HUDEP-2 (cell line): ENCODE measurements around the gene RAB11FIP2.

Experiments used
- DNase-seq, 76 experiments: peaks; one replicate each; lab custom pipeline; 2025; ENCODE audit not compliant: unreplicated experiment in 76 of 76; lab: John Stamatoyannopoulos, UW

Gene RAB11FIP2

DNA sequence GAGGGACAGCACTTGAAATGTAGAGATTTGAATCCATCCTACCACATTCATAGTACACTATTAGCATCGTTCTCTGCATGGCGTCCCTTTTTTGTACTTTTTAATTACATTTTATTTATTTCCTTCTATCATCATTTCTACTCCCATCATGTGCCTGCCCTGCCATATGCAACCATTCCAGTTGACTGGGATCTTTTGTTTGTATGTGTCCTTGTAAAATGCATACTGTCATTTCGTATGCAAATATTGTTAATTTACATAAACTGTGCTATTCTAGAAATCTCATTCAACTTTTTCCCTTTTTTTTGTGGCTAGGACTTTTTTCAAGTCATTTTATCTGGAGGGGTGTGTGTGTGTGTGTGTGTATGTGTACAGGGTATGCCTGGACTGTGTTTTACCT lies 57.9 kb downstream of the RAB11FIP2 start:
- DNase-seq: no peak

DNA sequence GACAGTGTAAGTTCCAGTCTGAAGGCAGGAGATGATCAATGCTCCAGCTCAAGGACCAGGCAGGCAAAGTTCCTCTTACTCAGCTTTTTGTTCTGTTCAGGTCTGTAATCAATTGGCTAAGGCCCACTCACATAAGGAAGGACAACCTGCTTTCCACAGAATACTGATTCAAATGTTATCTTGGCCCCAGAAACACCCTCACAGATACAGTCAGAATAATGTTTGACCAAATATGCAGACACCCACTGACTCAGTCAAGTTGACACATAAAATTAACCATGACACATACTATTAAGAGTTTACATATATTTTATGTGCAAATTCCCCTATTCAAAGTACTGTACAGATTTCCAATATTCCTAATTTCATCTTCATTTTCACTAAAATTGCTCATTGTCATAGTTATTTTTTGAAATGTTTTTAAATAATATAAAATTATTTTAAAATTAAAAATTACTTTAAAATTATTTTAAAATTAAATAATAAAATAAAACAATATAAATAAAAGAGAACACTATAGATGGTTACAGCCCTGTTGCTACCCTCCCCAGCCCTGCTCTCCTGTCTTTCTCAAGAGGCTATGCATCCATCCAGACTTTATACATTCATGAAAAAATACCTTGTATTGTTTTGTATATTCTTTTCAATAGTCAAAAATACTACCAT lies 59.4 kb downstream of the RAB11FIP2 start:
- DNase-seq: no peak

DNA sequence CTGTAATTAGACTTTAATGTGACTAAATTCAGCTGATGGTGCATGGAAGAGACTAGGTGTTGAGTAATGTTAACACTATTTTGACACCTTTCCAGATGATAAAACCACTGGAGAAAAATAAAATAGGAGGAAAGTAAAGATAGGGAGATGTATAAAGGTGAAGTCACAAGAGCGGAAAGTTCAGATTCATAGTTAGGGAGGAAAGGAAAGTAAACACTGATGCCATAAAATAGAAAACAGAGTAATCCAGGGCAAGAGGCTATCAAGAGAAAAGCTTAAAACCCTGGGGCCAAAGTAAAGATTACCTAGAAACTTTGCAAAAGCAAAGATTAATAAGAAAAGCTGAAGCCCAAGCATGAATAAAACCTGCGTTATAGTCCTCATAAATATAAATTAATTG lies 62.8 kb downstream of the RAB11FIP2 start:
- DNase-seq: no peak

DNA sequence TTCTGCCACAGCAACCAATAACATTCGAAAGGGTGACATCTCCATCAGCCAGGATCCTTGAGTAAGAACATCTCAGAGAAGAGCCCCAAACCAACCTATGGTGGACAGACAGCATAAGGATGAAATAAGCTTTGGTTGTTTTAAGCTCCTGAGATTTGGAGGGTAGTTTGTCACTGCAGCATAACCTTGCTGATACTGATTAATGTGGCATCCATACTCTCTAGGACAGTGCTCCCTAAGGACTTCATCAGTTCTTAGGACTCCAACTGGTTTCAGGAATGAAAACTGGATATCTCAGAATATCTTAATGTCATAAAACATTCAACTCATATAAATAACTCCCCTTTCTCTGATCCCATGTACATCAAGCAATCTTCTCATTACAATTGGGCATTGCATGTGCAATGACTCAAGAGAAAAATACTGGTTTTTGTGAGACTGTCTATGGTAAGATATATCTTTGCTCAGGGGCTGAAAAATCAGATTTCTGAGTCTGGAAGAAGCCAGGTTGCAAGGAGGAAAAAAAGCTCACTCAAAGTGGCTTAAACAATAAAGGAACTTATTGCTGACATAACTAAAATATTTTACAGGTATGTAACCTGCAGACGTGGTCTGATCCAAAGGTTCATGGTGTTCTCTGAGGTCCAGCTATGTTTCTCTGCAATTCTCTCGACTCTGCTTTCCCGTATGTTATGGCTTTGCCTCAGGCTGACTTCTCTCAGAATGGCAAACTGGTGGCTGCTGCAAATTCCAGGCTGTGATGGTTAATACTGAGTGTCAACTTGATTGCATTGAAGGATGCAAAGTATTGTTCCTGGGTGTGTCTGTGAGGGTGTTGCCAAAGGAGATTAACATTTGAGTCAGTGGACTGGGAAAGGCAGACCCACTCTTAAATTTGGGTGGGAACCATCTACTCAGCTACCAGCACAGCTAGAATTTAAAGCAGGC lies 65.7 kb downstream of the RAB11FIP2 start:
- no peak for DNase-seq

DNA sequence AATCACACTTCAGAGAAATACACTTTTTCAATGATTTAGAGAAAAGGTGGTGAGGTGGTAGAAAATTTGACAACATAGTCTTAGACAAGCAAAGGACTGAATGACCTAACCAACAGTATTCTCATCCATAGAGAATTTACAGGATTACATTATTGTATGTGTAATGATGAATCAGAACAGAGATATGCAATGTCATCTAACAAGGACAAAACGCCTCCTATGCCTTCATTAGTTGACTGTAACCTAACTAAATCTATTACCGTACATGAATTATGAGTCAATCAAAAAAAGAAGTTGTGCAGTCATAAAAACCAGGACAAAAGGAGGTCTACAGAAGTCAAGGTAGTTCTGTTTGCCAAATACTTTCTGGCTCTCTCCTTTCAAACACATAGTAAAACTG lies 66.5 kb downstream of the RAB11FIP2 start:
- DNase-seq: no peak

DNA sequence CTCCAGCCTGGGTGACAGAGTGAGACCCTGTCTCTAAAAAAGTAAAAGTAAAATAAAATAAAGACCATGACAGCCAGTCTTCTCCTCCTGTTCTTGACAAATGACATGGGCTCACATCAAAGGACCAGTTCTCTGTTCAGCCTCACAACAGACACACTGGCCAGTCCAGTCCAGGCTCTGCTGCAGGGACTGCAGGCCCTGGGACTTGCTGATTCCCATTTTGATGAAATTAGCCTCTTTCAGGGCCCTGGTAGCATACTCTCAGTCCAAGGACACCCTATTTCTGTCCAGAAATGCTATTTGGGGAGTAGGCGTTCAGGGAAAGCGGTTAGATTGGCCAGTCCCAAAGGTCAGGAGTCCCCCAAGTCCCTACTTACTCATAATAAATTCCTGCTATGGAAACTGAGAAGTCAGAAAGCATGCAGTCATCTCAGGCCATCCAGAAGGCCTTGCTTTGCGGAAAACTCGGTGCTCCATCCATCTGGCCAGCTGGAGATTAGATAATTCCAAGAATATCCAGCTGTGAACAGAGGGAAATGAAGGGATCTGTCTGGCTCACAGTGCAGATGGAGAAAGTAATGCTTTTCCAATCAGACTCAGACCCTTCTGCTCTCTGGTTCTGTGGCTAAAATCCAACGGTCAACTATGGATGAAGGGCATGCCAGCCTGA lies 74.4 kb downstream of the RAB11FIP2 start:
- no peak for DNase-seq

DNA sequence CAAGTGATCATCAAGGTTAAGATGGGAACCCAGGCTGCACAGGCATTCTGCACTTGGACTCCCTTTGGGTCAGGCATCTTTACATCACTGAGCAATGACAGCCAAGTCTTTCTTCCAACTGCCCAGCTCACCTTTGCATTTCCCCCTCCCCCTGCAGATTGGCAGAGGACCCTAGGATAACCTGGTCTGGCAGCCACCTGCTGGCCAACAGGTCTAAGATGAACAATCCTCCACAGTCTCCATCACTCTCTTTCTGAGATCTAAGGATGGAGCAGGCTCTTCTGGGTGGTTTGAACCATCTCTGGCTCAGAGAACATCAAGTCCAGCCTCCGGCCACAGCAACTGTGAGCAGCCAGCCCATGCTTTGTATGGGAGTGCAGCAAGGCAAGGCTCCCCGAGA lies 75.8 kb downstream of the RAB11FIP2 start:
- no peak for DNase-seq

DNA sequence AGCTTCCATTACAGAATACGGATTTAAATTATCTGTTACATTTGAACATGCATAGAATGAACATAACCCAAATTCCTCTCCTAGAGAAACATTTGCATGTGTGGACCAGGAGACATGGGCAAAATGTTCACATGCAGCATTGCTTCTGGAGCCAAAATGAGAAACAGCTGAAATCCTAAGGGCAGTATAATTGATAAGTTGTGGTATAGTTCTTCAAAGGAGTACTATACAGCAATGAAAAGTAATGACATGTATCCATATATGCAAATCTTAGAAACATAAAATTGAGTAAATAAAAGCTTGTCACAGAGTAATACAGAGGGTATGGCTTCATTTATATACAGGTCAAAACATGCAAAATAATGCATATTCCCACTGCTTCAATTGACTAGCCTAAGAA lies 77.1 kb downstream of the RAB11FIP2 start:
- DNase-seq: no peak

DNA sequence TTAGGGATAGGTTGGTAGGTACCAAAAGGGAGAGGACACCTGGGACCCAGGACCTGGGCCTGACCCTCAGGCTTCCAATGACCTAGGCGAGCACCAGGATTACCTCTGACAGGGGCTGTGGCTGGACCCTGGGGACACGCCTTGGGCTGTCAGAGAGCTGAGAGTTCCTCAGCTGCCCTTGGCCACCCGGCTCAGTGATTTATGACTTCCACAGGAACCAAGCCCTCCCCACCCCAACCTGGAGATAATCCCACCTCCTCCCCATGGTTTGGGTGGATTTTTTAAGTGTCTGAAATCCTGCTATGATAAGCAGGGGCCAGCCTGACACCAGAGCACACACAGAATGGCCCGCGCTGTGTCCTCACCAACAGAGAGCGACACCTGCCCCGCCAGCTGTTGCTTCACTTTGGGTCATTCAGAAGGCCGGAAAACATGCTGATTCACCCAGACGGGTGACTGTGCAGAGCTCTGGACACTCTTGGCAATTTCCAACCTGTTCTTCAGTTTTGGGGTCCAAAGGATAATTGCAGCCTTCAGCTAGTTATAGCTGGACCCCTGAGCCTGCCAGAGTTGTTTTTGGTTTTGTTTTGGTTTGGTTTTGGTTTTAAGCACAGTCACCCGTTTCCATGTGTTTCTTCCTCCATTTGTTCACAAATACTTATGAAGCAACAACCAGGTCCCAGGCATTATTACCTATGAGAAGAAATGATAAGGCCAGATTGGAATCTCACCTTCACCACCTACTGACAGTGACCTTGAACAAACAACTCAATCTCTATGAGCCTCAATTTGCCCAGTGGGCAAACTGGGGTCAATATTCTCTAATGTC lies 78.2 kb downstream of the RAB11FIP2 start:
- no peak for DNase-seq

DNA sequence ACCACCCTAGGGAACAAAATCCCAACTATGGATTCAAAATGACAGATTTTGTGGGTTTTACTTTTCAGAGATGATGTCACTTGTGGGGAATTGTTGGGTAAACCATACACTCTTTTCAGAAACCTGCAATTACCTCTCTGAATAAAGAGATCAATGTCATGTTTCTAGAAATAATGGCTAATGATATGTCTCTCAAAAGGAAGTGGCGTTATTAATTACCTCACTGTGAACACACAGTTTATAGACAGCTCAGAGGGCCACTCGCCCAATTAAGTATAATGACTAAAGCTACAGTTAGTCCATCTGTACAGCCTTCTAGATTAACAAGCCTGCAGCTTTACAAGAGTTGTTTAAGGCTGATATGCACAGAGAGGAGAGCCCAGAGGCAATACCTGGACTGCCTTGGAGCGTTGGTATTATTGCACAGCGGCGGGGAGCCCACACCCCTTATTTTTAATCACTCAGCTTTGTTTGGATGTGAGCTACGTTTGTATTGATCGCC lies 79.5 kb downstream of the RAB11FIP2 start:
- no peak for DNase-seq

DNA sequence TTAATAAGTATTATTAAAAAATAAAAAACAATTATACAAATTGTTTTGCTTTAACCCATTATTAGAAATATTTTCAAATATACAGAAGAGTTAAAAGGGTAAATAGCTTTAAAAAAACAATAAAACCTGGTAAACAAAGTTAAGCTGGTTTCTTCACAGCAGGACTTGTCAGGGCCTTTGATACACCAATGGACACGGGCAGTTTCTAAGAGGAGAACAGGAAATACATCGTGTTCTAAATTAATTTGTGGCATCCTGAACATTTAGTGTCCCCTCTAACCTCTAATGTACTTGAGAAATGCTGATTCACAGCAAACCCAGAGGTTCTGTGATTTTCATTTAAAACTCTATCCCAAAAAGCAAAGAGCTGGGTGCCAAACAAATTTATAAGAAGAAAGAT lies 80.8 kb downstream of the RAB11FIP2 start:
- no peak for DNase-seq

DNA sequence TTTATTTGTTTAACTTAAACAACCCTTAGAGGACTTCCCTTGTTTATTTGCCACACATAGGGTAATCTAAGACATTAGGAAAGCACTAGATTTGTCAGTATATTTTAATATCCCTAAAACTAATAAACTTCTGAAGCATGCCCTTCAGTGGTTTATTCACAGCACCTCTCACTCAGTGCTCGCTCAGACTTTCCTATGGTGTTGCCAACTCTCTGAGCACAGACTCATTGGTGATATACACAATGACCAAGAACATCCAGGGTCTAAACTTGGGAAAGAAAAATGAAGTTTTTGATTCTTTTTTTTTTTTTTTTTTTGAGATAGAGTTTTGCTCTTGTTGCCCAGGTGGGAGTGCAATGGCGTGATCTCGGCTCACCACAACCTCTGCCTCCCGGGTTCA lies 82.2 kb downstream of the RAB11FIP2 start:
- DNase-seq: no peak

DNA sequence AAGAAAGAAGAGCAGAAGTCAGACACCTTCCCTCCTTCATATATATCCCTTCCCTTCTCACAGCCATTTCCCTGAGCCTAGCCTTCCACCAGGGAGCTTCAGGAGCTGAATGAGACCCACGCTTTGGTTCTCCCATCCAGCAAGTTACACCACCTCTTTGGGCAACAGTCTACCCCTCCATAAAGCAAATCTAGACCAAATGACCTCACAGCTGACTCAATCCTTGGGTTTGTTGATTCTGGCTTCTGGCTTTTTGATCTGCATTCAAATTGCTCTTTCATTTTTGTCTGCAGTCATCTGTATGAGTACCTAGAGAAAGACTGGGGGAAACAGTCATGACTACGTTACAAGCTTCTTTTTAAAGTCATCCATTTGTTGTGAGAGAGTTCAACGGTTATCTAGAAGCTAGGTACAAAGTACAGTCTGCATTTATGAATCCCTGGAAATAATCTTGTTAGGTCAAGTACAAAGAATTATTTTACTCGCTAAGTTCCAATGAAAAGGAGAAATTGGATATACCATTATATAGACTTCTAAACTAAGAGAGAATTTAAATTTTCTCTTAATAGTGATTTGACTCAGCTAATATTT lies 86.3 kb downstream of the RAB11FIP2 start:
- no peak for DNase-seq

DNA sequence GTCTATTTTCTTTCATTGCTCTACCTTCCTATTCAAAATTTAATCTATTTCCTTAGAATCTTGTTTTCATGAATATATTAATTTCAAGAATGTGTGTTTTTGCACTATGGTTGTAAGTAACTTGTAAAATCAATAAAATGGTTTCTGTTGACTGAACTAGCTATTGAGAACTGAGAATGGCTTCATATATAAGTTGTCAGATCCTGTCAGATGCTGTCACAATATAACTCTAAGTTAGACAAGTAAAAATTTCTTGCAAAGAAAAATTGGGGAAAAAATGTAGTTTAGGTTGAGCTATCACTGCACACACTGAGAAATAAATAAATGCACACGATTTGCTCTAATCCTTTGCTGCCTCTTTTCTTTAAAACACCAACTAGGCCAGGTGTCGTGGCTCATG lies 89.8 kb downstream of the RAB11FIP2 start:
- DNase-seq: no peak

DNA sequence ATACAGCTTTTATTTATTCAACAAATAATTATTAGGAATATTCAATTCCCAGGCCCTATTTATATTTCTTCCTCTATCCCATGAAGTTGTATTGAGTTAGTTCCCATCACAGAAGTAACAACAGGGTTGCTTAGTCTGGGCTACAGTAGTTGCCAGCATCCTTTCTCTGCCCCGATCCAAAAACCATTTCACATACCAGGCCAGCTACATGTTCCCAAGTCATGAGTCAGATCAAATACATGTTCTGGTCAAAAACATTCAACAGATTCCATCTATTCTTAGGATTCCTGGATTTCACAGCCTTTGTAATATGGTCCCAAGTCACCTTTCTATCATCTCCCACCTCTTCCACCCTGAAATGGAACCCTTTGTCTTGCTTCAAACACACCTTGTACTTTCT lies 91.6 kb downstream of the RAB11FIP2 start:
- no peak for DNase-seq
